HG02852 (cell line): ENCODE results near the gene NNT.
"Not testable (repeated sequence)": the region's sequence is repeated elsewhere in the genome, so short reads cannot be mapped to it uniquely, and the experiment has no call there.

Experiments used
- ATAC-seq: cut with Tn5 transposase; IDR thresholded peaks from one replicate; pipeline ENCODE4 v1.9.1; 2021; ENCODE audit warnings: mild to moderate bottlenecking, moderate library complexity; ENCODE audit not compliant: unreplicated experiment

NNT gene

DNA sequence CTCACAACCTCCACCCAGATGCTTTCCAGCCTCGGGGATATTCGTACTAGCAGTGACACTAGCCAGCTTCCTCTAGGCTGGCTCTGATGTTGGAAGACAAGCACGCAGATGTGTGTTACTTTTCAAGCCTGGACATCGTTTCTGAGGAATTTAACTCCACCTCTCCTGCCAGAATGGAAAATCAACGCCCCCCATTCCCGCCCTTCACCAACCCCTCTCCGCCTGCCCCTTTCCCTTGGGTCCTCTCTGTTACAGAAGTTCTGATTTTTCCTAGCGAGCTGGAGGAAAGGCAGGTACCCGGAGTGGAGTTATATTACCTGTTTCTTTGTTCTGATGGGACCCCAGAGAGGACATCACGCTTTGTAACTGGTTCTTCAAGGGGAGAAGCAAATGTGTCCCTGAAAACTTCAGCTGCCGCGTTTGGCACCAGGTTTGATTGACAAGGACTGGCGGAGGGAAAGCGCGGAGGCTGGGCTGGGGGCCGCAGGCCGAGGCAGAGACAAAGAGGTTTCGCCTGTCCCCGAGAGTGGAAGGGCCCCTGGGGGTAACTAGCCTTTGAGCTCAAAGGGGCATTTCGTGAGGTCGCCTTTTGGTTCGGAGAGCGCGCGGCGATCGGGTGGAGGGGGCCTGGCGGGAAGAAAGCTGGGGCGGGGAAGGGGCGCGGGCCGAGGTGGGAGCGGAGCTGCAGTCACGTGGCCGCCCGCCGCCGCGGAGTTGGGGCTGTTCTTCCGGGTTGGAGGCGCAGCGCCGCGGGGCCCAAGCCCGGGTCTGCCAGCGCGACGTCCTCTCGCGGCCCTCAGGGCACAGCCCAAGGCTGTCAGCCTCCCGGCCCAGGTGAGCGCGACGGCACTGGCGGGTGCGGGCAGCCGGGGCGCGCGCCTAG is at the start of gene NNT:
NNT (plus strand) TSS at position 720 of the 883 bp plus-strand sequence. CDS start 6,016 bp downstream, outside the sequence.
- ATAC-seq, result peak; percentile 83

DNA sequence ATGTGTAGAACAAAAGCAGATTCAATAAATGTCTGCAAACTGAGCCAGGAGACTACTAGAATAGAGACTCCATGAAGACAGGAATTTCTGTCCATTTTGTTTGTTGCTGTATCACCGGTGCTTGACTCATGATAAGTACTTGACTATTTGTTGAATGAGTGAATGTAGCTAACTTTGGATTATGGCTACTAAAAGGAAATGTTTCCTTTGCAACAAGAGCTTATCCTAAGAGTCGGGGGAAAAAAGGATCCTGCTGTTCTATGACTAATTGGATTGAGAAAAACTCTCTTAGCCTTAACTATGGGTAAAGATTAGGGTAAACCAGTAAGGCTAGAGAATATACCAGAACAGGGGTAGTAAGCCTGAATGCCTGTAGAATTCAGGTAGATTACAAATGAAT is 49.6 kb upstream of the NNT start:
- ATAC-seq, result no peak

DNA sequence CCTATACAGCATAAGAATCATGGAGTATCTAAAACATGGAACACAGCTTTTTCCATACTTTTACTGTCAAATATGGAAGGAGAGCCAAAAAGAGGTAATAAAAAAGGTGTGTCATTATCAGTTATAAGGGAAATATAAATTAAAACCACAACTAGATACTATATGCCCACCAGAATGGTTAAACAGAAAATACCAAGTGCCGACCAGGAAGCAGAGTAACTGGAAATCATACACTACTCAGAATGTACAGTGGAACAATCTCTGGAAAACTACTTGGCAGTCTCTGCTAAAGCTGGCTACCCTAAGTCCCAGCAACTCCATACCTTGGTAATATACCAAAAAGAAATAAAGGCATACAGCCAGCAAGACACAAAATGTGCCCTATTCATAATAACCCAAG is 48.5 kb upstream of the NNT start:
- ATAC-seq, result no peak

DNA sequence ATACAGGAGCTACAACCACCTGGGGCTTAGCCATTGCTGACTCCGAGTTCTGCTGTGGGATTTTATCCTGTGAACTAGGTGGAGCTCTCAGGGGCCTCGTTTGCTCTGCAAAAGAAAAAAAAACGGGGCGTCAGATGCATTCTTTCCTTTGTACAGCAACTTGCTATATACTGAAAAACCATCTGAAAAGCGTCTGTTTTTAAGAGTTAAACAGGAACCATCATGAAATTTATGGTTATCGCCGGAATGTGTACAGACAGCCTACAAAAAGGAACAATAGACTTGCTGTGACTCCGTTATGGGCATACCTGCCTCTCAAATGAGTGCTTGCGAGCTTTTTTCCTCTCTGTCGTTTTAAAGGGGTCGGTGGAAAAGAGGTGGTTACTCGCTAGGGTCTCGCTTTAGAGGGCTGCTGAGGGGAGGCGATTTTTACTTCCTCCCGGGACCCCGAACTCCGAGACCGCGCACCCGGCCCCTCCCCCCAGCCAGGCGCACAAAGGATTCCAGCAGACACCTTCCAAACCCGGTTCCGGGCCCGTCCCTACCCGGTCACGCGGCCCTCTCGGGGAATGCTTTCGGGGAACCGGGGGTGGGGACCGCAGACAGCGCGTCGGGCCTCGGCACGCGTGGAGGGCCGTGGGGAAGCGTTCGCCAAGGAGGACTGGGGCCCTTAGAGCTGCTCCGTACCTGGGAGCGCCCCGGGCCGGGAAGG is 46.9 kb upstream of the NNT start:
- peak; percentile 32 for ATAC-seq

GRCh38 chr5:43556607-43556856 is 46.4 kb upstream of the NNT start:
- ATAC-seq, result peak; percentile 89

DNA sequence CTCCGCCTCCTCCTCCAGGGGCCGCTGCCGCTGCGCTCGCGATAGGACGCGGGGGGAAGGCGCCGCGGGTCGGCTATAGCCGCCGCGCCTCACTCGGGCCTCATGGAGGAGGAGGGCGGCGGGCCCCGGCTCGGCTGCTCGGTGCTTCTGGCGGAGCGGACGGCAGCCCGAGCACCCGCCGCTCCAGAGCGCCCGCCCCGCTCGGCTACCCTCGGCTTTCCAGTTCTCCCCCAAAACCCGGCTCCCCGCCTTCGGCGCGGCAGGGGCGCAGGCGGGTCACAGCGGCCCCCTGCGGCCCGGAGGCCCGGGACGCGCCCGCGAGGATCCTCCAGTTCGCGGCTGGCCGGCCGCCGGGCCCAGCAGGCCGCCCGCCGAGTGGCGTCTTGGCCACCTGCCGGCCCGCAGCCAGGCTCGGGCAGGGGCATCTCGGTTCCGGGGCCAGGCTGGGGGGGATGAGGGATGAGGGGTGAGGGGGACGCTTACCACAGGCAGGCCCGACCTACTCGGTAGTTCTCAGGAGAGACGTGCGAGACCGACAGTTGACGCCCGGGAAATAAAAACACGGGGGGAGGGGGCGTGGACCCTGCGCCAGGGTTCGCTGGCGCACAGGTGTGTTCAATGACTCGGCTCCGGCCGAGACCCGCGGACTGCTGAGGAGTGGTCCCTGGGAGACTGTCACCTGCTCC is 46.0 kb upstream of the NNT start, which contains the start of gene PAIP1:
PAIP1 (minus strand) TSS at position 221 of the 686 bp plus-strand sequence. CDS start 231 bp downstream, outside the sequence.
- peak; percentile 72 for ATAC-seq

GRCh38 chr5:43560128-43560527 is 42.9 kb upstream of the NNT start:
- no peak for ATAC-seq

DNA sequence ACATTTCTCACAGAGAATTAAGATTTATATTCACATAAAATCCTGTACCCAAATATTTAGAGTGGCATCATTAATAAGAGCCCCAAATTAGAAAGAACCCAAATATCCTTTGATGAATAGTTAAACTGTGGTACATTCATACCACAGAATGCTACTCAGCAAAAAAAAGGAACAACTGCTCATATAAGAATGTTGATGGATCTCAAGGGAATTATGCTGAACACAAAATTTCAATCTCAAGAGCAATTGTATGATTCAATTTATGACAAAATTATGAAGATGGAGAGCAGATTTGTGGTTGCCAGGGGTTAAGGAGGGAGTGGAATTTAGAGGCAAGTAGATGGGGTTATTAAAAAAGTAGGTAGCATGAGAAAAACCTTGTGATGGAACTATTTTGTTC is 41.6 kb upstream of the NNT start:
- ATAC-seq, result no peak

GRCh38 chr5:43563321-43563720 is 39.7 kb upstream of the NNT start:
- ATAC-seq, result no peak

DNA sequence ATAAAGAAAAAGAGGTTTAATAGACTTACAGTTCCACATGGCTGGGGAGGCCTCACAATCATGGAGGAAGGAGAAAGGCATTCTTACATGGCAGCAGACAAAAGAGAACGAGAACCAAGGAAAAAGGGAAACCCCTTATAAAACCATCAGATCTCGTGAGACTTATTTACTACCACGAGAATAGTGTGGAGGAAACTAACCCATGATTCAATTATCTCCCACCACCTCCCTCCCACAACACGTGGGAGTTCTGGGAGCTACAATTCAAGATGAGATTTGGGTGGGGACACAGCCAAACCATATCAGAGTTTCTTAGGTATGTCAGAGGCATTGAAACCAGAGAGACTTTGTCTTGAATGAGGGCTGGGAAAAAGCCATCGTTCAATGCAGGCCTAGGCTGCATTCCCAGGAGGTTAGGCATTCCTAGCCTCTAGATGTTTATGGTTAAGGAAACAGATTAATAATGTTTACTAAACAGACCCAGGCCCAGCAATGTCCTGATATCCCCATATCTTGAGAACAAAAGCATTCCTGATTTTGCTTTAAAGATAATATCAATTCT is 38.6 kb upstream of the NNT start:
- ATAC-seq, result no peak

DNA sequence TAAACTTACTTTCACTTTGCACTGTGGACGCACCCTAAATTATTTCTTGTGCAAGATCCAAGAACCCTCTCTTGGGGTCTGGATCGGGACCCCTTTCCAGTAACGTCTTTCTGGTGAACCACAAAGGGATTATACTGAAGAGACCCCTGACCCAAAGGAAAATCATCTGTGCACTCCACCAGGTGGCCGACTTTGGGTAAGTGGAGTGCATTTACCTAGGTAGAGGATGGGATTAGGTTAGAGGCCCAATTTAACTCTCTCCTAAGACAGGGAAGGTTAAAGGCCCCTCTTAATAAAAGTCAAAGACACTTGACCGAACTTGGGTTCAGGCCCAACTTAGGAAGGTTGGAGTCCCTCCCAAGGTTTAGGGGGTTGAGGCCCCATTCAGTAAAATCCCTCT is 37.9 kb upstream of the NNT start:
- ATAC-seq, result no peak

DNA sequence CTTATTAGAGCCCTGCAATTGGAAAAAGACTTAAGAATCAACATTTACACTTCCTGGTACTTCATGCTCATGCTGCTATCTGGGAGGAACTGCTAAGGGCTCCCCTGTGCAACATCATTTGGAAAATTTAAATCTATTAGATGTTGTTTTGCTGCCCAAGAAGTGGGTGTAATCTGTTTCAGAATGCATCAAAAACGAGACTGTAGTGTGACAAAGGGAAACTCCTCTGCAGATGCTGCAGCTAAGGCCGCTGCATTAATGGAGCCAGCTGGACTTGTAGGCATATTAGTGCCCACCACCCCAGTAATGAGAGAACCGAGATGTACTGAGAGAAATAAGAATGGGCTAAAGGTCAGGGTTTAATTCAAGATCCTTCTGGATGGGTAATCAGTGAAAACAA is 35.0 kb upstream of the NNT start:
- peak; percentile 51 for ATAC-seq

GRCh38 chr5:43569236-43569746 is 33.7 kb upstream of the NNT start:
- ATAC-seq, result no peak

DNA sequence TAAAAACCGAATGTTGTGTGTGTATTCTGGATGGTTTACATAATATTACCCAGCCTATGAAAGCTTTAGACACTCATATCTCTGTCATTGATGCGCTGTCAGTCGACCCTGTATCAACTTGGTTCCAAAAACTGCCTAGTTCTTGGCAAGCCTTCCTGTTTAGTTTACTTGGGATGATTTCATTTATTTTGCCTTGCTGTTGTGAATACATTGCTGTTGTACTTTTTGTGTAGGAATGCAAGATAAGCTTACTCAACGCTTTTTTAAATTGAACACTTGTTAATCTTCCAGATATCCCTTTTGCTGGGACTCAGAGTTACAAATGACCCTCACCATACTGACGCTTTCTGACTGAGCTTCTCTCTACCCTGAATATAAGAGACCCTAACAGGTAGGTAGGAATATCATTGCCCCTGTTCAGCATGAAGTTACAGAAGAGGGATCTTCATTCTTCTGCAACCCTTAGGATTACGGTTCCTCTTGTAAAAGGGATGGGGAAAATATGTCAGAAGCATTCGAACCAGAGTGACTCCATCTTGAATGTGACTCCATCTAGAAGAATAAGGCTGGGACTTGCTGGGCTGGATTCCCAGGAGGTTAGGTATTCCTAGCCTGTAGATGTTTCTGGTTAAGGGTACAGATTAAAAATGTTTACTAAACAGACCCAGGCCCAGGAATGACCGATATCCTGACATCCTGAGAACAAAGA is 32.4 kb upstream of the NNT start:
- no peak for ATAC-seq

GRCh38 chr5:43571237-43571636 is 31.7 kb upstream of the NNT start:
- no peak for ATAC-seq

DNA sequence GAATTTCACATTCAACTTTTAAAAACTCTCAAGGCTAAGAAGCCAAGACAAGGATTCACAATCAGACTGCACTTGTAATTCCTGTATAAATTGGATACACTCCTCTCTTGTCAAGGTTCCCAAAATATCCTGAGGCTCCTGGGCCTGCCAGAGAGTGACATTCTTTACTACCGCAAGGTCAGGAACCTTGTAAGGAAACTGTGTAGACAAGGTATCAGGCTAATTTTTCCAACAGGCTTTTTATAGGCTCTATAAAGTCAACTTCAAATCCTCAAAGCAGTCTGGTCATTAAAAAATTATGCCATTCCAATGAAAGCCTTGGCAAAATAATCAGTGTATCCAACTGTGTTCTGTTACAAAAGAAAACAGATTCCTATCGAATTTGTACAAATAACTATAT is 30.6 kb upstream of the NNT start:
- ATAC-seq, result no peak

GRCh38 chr5:43573058-43573457 is 29.9 kb upstream of the NNT start:
- ATAC-seq, result no peak

GRCh38 chr5:43580402-43581210 is 22.4 kb upstream of the NNT start:
- not testable (repeated sequence) for ATAC-seq

DNA sequence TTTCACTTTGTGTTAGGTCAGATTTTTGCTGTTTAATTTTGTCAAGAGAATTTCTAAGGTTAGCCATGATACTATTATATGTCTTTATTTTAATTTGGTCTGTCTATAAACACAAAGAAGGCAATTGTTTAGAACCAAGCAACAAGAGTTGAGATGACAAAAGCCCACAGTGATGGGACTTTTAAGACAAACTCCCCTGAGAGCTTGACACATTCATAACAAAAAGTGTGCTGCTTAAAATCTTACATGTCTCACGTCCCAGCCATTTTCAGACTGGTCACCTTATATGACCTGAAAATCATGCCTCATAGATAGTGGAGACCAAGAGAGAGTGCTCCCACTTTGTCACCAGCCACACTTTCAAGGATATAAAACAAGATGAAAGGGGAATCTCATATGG is 21.6 kb upstream of the NNT start:
- ATAC-seq, result no peak
